GM12872 (cell line): ENCODE data around the gene HOXD4.

Experiments used
- CTCF ChIP-seq: IDR thresholded peaks from 3 replicates; pipeline ENCODE4 v1.5.1; 2011; ENCODE audit warnings: low read depth, mild to moderate bottlenecking, low read length, moderate library complexity; ENCODE audit not compliant: insufficient read depth

Gene HOXD4

GRCh38 chr2:176149939-176150583, 1.3 kb upstream of the HOXD4 start:
- TF ChIP-seq CTCF: no peak

GRCh38 chr2:176150584-176151441, 537 bp upstream of the HOXD4 start:
- TF ChIP-seq CTCF: no peak

- no peak for TF ChIP-seq CTCF
Observed at GRCh38 chr2:176152350-176153181, 1.2 kb downstream of the HOXD4 start.

DNA sequence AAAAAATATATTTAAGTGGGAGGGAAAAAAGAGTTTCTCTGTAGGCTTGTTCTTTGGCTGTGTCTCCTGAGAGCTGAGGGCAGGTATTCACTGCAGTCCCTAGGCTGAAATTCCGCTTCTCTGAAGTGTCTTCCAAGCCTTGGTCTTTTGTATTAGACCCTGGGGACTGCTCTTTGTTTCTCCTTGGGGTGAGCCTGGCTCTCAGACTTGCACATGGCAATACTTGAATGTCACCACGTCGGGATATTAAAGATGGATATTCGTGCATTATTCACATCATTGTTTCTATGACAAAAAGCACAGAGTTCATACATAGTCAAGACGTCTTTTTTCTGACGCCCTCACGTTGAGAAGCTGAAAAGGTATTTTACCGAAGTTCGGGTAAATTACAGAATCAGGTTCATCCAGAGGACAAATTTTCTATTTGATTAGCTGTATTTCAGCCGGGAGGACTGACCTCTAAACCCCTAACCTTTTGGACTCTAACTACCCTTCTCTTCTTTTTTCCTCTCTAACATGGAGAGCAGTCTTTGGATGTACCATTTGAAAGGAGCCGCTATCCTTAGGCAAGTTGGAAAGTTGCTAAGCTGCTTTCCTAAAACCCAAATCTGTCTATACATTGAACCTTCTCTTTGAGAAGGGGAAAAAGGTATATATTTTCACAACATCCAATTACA, 3.4 kb downstream of the HOXD4 start:
- no peak for TF ChIP-seq CTCF

DNA sequence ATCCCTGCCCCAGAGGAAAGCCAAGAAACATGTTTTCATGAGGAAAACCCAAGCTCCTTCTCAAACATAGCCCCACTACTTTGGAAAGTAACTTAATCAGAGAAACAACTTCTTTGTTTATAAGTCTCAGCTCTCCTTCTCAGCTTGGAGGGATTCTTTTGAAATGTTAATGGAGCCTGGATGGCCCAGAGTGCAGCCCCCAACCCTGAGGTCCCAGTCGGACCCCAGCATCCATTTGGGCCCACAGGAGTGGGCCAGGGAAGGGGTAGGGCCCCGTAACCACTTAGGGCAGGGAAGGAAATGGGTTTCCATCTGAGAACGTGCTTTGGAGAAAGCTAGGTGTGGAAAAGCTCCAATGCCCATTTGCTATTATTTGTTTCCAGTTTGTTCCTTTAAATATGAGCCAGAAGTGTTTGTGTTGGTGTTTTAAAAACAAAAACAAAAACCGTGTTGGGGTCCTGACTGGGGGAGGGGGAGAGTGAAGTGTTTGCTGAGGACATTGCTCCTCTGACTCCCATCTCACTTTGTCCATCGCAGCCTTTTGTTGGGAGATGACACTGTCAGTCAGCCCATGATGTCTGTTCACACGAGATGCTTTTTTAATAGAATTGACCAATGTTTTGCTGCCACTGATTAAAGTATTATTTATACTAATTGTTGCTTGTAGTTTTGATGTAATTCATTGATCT, 4.2 kb downstream of the HOXD4 start:
- no peak for TF ChIP-seq CTCF

DNA sequence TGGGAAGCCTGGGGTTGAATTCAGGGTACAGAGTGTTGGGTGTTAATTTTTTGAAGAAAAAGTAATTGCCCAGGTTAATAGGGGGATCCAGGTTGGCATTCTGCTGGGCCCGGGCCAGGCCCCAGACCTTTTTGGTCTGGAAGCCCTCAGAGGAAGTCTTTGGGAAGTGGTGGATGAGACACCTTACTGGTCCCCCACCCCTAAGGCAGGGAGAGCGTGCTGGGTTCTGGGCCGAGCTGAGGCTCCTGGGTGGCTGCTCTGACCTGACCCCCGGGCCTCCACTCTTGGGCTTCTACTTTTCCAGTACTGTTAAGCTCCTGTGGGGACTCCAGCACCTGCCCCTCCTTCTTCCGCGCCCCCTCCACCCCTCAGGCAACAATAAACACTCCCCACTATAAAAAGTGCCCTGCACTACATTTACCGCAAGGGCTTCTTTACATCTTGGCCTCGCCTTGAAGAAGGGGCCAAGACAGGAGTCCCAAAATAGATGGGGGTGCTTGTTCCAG, 5.0 kb downstream of the HOXD4 start:
- TF ChIP-seq CTCF: no peak
